Measurements from ENCODE around the gene NDUFS8. TPM values are rescaled to one million over a fixed set of nuclear protein-coding genes. Genes with fewer than 3 reads are reported as not detected.

Gene NDUFS8
- total RNA-seq, 2 experiments from 2014 or later = 134 to 140 TPM

DNA sequence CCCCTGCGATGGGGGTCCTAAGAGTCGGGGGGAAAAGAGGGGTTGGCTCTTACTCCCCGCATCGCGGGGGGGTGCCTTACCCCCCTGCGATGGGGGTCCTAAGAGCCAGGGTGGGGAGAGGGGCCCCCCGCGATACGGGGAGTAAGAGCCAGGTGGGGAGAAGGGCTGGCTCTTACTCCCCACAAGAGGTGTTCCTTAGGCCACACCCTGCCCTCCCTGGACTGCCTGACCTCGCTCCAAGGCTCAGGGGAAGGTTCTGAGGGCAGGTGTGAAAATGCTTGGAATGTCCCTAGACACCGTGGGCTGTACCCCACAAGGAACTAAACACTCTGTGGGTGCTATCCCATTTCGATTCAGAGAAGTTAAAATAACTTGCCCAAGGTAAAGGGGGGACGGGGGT lies 34.4 kb upstream of the NDUFS8 start:
- H3K36me3 Mint-ChIP-seq = peaks cover 2% of the 10 kb centered on the region
- H3K9me3 Mint-ChIP-seq = no peaks in the 10 kb centered on the region
- intact Hi-C loops (cut with micrococcal nuclease) = no loop called here
- no peak overlapping the region for H3K27ac Mint-ChIP-seq
- no peak overlapping the region for H3K4me3 Mint-ChIP-seq
- ChIA-PET POLR2A (no interaction called here), CTCF (no interaction called here)
- DNase-seq = no peak
- no peaks in the 10 kb centered on the region for H3K27me3 Mint-ChIP-seq
- peaks cover 19% of the 10 kb centered on the region for H3K4me1 Mint-ChIP-seq (ENCODE audit: low read depth)

DNA sequence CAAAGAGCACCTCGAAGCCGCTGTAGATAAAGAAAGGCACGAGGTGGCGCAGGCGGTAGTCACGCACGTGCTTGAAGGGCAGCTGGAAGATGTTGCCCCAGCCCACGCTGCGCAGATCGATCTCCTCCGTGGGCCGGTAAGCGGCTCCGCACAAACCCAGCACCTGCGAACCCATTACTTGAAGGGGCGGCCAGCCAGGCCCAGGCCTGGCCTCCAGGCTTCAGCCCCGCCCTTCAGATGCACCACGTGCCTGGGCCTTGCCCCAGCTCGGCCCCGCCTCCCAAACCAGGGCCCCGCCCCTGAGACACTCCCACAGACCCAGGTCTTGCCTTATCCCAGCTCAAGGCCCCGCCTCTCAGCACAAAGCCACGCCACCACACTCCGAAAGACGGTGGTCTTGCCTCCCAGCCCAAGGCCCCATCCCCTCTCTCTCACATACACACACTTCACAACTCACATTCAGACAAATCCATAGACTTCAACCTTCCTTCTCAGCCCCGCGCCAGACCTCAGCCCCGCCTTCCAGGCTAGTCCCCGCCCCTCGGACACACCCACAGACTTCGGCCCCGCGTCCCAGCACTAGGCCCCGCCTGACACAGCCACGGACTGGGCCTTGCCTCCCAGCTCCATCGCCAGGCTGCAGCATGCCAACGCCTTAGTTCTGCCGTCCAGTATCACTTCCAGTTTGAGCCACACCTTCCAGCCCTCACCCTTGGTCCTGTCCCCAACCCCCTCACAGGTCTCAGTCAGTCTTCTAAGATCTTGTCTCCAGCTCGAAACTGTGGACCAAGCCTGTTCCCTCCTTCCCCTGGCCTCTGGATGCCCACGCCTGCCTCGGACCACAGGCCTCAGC lies 33.6 kb upstream of the NDUFS8 start:
- DNase-seq = peak; percentile 59
- H3K4me3 Mint-ChIP-seq = no peak overlapping the region
- intact Hi-C loops (cut with micrococcal nuclease) = no loop called here
- H3K27ac Mint-ChIP-seq = no peak overlapping the region
- H3K27me3 Mint-ChIP-seq = no peaks in the 10 kb centered on the region
- H3K9me3 Mint-ChIP-seq = no peaks in the 10 kb centered on the region
- H3K4me1 Mint-ChIP-seq (ENCODE audit: low read depth) = peaks cover 19% of the 10 kb centered on the region
- CTCF ChIA-PET = interaction anchor here (0.6 to 1.1 kb wide), 2 partner anchors 41 to 280 kb away, joined by 3 to 4 read pairs; no protein-coding TSS in a partner anchor
- peaks cover 2% of the 10 kb centered on the region for H3K36me3 Mint-ChIP-seq
- POLR2A ChIA-PET = no interaction called here

- Mint-ChIP-seq H3K27ac (no peak overlapping the region), H3K36me3 (peaks cover 2% of the 10 kb centered on the region), H3K27me3 (no peaks in the 10 kb centered on the region), H3K4me1 (ENCODE audit: low read depth) (peaks cover 23% of the 10 kb centered on the region), H3K9me3 (no peaks in the 10 kb centered on the region), H3K4me3 (no peak overlapping the region)
- intact Hi-C loops (cut with micrococcal nuclease) = no loop called here
- POLR2A ChIA-PET = no interaction called here
- no peak for DNase-seq
- CTCF ChIA-PET = interaction anchor here (1.1 kb wide), 1 partner anchor 42 kb away, joined by 4 read pairs; no protein-coding TSS in a partner anchor
Measured at GRCh38 chr11:67997475-67997921, 33.0 kb upstream of the NDUFS8 start.

DNA sequence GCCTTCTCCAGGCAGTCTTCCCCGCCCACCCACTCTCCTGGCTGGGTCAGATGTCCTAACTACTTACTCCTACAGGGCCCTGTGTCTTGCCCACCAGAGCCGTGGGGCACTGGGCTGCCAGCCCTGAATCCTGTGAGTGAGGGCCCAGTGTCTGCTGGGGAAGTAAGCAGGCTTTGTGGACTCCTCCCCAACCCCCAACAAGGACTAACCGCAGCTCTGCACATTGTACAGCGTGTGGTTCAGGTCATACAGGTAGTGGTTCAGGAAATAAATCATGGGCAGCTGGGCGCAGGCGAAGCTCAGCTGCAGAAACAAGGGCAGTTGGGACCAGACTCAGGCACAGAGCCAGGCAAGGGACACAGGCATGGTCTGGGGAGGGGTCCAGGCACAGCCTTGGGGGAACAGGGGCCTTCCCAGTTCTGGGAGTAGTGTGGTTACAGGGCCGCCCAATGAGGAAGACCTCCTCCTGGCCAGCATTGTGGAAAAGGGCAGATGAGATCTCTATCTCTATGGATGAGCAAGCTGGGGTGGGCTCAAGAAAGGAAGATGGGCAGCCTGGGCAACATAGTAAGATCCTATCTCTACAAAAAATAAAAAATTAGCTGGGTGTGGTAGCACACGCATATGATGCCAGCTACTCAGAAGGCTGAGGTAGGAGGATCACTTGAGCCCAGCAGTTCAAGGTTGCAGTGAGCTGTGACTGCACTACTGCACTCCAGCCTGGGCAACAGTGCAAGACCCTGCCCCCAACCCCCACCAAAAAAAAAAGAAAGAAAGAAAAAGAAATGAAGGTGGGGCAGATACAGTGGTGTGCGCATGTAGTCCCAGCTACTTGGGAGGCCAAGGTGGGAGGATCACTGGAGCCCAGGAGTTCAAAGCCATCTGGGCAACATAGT lies 32.1 kb upstream of the NDUFS8 start:
- Mint-ChIP-seq H3K9me3 (no peaks in the 10 kb centered on the region), H3K4me1 (ENCODE audit: low read depth) (peaks cover 28% of the 10 kb centered on the region), H3K36me3 (peaks cover 2% of the 10 kb centered on the region), H3K27me3 (no peaks in the 10 kb centered on the region), H3K4me3 (no peak overlapping the region), H3K27ac (no peak overlapping the region)
- ChIA-PET POLR2A (no interaction called here), CTCF (interaction anchor here (0.9 to 1.1 kb wide), 2 partner anchors 43 to 642 kb away, joined by 3 to 4 read pairs; no protein-coding TSS in a partner anchor)
- intact Hi-C loops (cut with micrococcal nuclease) = no loop called here
- peak; percentile 39 for DNase-seq

DNA sequence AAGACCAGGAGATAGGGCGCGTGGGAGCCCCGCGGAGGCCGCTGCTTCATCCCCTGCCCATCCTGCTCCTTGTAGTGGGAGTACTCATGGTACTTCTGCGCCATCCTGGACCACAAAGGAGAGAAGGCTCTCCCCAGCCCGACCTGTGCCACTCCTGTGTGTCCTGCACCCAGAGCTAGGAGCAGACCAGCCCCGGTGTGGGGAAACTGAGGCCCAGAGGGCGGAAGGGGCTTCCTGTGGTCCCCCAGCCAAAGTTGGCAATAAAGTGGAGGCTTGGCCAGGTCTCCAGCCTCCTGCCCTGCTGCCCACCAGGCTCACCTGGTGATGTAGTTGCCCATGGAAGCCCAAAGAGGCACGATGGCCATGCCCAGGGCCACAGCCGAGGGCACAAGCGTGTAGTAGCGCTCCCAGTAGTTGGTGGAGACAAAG lies 31.3 kb upstream of the NDUFS8 start:
- no peak overlapping the region for H3K27ac Mint-ChIP-seq
- H3K27me3 Mint-ChIP-seq = no peaks in the 10 kb centered on the region
- CTCF ChIA-PET = interaction anchor here (0.9 to 1.1 kb wide), 2 partner anchors 44 to 643 kb away, joined by 3 to 4 read pairs; no protein-coding TSS in a partner anchor
- peaks cover 26% of the 10 kb centered on the region for H3K4me1 Mint-ChIP-seq (ENCODE audit: low read depth)
- intact Hi-C loops (cut with micrococcal nuclease) = no loop called here
- peaks cover 2% of the 10 kb centered on the region for H3K36me3 Mint-ChIP-seq
- no peak for DNase-seq
- POLR2A ChIA-PET = no interaction called here
- H3K9me3 Mint-ChIP-seq = no peaks in the 10 kb centered on the region
- H3K4me3 Mint-ChIP-seq = no peak overlapping the region

GRCh38 chr11:67999704-68000103 lies 30.8 kb upstream of the NDUFS8 start:
- Mint-ChIP-seq H3K27ac (no peak overlapping the region), H3K36me3 (peaks cover 2% of the 10 kb centered on the region), H3K4me1 (ENCODE audit: low read depth) (peaks cover 27% of the 10 kb centered on the region), H3K4me3 (no peak overlapping the region), H3K9me3 (no peaks in the 10 kb centered on the region), H3K27me3 (no peaks in the 10 kb centered on the region)
- CTCF ChIA-PET = no interaction called here
- intact Hi-C loops (cut with micrococcal nuclease) = loop anchor here (5.0 kb wide), 1 partner anchor 38 kb away; the partner anchor contains the start of gene TCIRG1
- DNase-seq = no peak
- POLR2A ChIA-PET = no interaction called here

DNA sequence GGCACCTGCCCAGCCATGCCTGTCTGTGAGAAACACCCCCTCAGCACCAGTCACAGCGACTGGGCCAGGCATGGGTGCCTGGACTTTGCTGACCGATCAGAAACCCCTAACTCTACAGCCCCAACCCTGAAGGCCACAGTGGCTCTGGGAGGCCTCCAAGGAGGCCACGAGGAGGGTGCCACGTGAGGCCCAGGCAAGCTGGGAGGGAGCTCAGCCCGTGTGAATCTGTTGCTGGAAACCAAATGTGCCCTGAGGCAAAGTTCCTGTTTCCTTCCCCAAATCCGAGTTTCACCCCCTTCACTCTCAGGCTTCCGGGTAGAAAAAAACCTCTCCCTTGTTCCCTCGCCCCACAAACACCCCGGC lies 27.9 kb upstream of the NDUFS8 start:
- Mint-ChIP-seq H3K4me1 (ENCODE audit: low read depth) (peaks cover 22% of the 10 kb centered on the region), H3K27ac (no peak overlapping the region), H3K27me3 (no peaks in the 10 kb centered on the region), H3K4me3 (peak overlapping the region; percentile 74), H3K9me3 (no peaks in the 10 kb centered on the region), H3K36me3 (no peaks in the 10 kb centered on the region)
- ChIA-PET POLR2A (no interaction called here), CTCF (interaction anchor here (0.7 kb wide), 1 partner anchor 9 kb away, joined by 4 read pairs; no protein-coding TSS in a partner anchor)
- no peak for DNase-seq
- intact Hi-C loops (cut with micrococcal nuclease) = loop anchor here (5.0 kb wide), 1 partner anchor 35 kb away; the partner anchor contains the start of gene TCIRG1

DNA sequence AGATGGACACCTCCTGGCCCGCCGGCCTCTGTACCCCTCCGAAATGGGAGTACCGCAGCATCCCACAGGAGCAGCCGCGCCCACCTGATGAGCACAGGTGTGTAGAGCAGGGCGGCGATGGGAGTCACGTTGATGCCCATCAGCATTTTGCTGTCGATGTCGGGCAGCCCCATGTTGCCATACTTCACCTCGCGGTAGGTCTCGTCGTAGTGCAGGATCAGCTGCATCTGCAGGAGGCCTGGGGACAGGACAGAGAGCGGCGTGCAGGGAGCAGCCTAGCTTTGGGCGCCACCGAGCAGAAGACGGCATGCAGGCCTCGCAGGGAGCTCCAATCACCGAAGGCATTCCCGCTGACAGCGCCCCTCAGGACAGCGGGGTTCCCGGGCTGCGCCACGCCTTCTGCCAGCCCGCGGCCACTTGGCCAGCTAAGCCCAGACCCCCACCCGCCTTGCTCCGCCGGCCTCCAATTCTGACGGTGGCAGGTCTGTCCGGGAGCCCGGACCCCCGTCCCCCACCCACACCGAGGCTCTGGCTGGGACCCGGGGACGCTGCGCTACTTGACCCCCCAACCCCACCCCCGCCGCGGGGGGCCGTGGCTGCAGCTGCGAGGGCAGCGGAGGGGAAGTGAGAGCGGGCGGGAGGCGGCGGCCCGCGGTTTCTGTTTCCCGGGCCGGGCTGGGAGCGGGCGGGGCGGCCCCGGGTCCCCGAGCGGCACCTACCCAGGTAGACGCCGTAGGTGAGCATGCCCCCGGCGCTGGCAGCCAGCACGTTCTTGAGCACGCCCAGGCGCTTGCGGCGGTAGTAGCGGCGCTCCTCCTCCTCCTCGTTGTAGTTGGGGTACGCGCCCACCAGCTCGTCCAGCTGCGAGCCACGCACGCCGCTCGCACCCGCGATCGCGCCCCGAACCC lies 27.3 kb upstream of the NDUFS8 start:
- Mint-ChIP-seq H3K27ac (no peak overlapping the region), H3K9me3 (no peaks in the 10 kb centered on the region), H3K36me3 (no peaks in the 10 kb centered on the region), H3K27me3 (no peaks in the 10 kb centered on the region), H3K4me3 (peak overlapping the region; percentile 74), H3K4me1 (ENCODE audit: low read depth) (peaks cover 18% of the 10 kb centered on the region)
- intact Hi-C loops (cut with micrococcal nuclease) = loop anchor here (5.0 kb wide), 1 partner anchor 34 kb away; the partner anchor contains the start of gene TCIRG1
- peak; percentile 52 for DNase-seq
- POLR2A ChIA-PET = no interaction called here
- CTCF ChIA-PET = interaction anchor here (0.7 kb wide), 1 partner anchor 9 kb away, joined by 4 read pairs; no protein-coding TSS in a partner anchor

- H3K9me3 Mint-ChIP-seq = no peaks in the 10 kb centered on the region
- DNase-seq = peak; percentile 91
- no peaks in the 10 kb centered on the region for H3K36me3 Mint-ChIP-seq
- H3K27ac Mint-ChIP-seq = no peak within 1 kb of the TSS
- ChIA-PET CTCF (no interaction called here), POLR2A (no interaction called here)
- H3K27me3 Mint-ChIP-seq = no peaks in the 10 kb centered on the region
- intact Hi-C loops (cut with micrococcal nuclease) = loop anchor here (5.0 kb wide), 1 partner anchor 33 kb away; the partner anchor contains the start of gene TCIRG1
- peaks cover 15% of the 10 kb centered on the region for H3K4me1 Mint-ChIP-seq (ENCODE audit: low read depth)
- H3K4me3 Mint-ChIP-seq = peak within 1 kb of the TSS; percentile 76
Measured at GRCh38 chr11:68003846-68004550, 26.5 kb upstream of the NDUFS8 start, which contains the start of gene UNC93B1. Gene UNC93B1, minus strand, starts transcription at chr11:68004097. Its CDS starts 54 bp downstream, at chr11:68004043.

- H3K27me3 Mint-ChIP-seq = no peaks in the 10 kb centered on the region
- peaks cover 15% of the 10 kb centered on the region for H3K4me1 Mint-ChIP-seq (ENCODE audit: low read depth)
- no peaks in the 10 kb centered on the region for H3K9me3 Mint-ChIP-seq
- ChIA-PET CTCF (no interaction called here), POLR2A (no interaction called here)
- intact Hi-C loops (cut with micrococcal nuclease) = loop anchor here (5.0 kb wide), 1 partner anchor 33 kb away; the partner anchor contains the start of gene TCIRG1
- H3K36me3 Mint-ChIP-seq = no peaks in the 10 kb centered on the region
- peak overlapping the region; percentile 76 for H3K4me3 Mint-ChIP-seq
- no peak for DNase-seq
- no peak overlapping the region for H3K27ac Mint-ChIP-seq
Measured at GRCh38 chr11:68004551-68005335, 25.7 kb upstream of the NDUFS8 start.
